Measurements from ENCODE around the gene COL11A1.
"Not testable (repeated sequence)": the region's sequence is repeated elsewhere in the genome, so short reads cannot be mapped to it uniquely, and the experiment has no call there.

COL11A1 gene

GRCh38 chr1:103108376-103109150 is at the start of gene COL11A1:
COL11A1 (minus strand) TSS chr1:103108522; CDS start chr1:103108178, 344 bp downstream.
- no peak for DNase-seq

- no peak for DNase-seq
Measured at GRCh38 chr1:103156966-103157365, 48.6 kb upstream of the COL11A1 start.

GRCh38 chr1:103146166-103146565 is 37.8 kb upstream of the COL11A1 start:
- DNase-seq: no peak

GRCh38 chr1:103145449-103145848 is 37.1 kb upstream of the COL11A1 start:
- DNase-seq: no peak

- no peak for DNase-seq
Measured at GRCh38 chr1:103144681-103145080, 36.4 kb upstream of the COL11A1 start.

- no peak for DNase-seq
Measured at GRCh38 chr1:103142461-103142860, 34.1 kb upstream of the COL11A1 start.

GRCh38 chr1:103129796-103130195 is 21.5 kb upstream of the COL11A1 start:
- no peak for DNase-seq

- DNase-seq: no peak
Measured at GRCh38 chr1:103129255-103129654, 20.9 kb upstream of the COL11A1 start.

- DNase-seq: not testable (repeated sequence)
Measured at GRCh38 chr1:103128256-103128655, 19.9 kb upstream of the COL11A1 start.

- no peak for DNase-seq
Measured at GRCh38 chr1:103125219-103125618, 16.9 kb upstream of the COL11A1 start.

GRCh38 chr1:103122983-103123720 is 14.8 kb upstream of the COL11A1 start:
- DNase-seq: no peak

GRCh38 chr1:103120981-103121380 is 12.7 kb upstream of the COL11A1 start:
- no peak for DNase-seq

GRCh38 chr1:103112546-103112945 is 4.2 kb upstream of the COL11A1 start:
- no peak for DNase-seq

GRCh38 chr1:103111926-103112325 is 3.6 kb upstream of the COL11A1 start:
- DNase-seq: no peak

GRCh38 chr1:103110701-103111100 is 2.4 kb upstream of the COL11A1 start:
- DNase-seq: no peak

GRCh38 chr1:103109311-103109920 is 1.1 kb upstream of the COL11A1 start:
- DNase-seq: no peak

- no peak for DNase-seq
Measured at GRCh38 chr1:103107741-103108375, 464 bp downstream of the COL11A1 start.

GRCh38 chr1:103106426-103107341 is 1.6 kb downstream of the COL11A1 start:
- no peak for DNase-seq

- no peak for DNase-seq
Measured at GRCh38 chr1:103101399-103101798, 6.9 kb downstream of the COL11A1 start.

GRCh38 chr1:103089221-103089620 is 19.1 kb downstream of the COL11A1 start:
- no peak for DNase-seq

- no peak for DNase-seq
Measured at GRCh38 chr1:103087256-103087655, 21.1 kb downstream of the COL11A1 start.

GRCh38 chr1:103084181-103084580 is 24.1 kb downstream of the COL11A1 start:
- no peak for DNase-seq
